Measurements from ENCODE around the gene PLCG2. TPM values are rescaled to one million over a fixed set of nuclear protein-coding genes. Genes with fewer than 3 reads are reported as not detected.

Gene PLCG2
- 14.2 TPM for total RNA-seq

- intact Hi-C loops (cut with DNase I) = no loop called here
- no peak for DNase-seq (ENCODE audit: extremely low spot score in 2 of 2)
- Histone ChIP-seq H3K36me3 (no peaks in the 10 kb centered on the region), H3K4me3 (peak within 1 kb of the TSS; percentile 58 to 74), H3K4me1 (peaks cover 16% of the 10 kb centered on the region), H3K27ac (peak within 1 kb of the TSS; percentile 47), H3K9me3 (no peaks in the 10 kb centered on the region), H3K27me3 (no peaks in the 10 kb centered on the region)
- TF ChIP-seq POLR2A (IDR thresholded peaks at IDR 0.05) = peak in 1 of 2 donors; percentile 41
- no peak for TF ChIP-seq POLR2AphosphoS5 (IDR thresholded peaks at IDR 0.05; ENCODE audit: insufficient read depth in 1 of 2, low read depth in 1 of 2)
Measured at GRCh38 chr16:81778861-81779535, at the start of gene PLCG2. TSS of gene PLCG2 (plus strand) at chr16:81779291. CDS start at chr16:81785990, 6,699 bp downstream.

- H3K9me3 ChIP-seq = no peaks in the 10 kb centered on the region
- peak overlapping the region; percentile 79 for H3K27ac ChIP-seq
- DNase-seq (ENCODE audit: extremely low spot score in 2 of 2) = peak in 1 of 2 donors; percentile 86
- TF ChIP-seq POLR2A (IDR thresholded peaks at IDR 0.05) (no peak), CTCF (IDR thresholded peaks at IDR 0.05) (no peak), POLR2AphosphoS5 (IDR thresholded peaks at IDR 0.05; ENCODE audit: insufficient read depth in 1 of 2, low read depth in 1 of 2) (no peak)
- no peak overlapping the region for H3K4me3 ChIP-seq
- H3K27me3 ChIP-seq = no peaks in the 10 kb centered on the region
- intact Hi-C loops (cut with DNase I) = loop anchor here (10.0 kb wide), 1 partner anchor 105 kb away; no protein-coding TSS in a partner anchor
- no peaks in the 10 kb centered on the region for H3K36me3 ChIP-seq
- H3K4me1 ChIP-seq = peaks cover 15% of the 10 kb centered on the region
Measured at GRCh38 chr16:81729451-81729850, 49.6 kb upstream of the PLCG2 start.

GRCh38 chr16:81730090-81731051, 48.7 kb upstream of the PLCG2 start:
- intact Hi-C loops (cut with DNase I) = loop anchor here (10.0 kb wide), 1 partner anchor 366 kb away; no protein-coding TSS in a partner anchor

GRCh38 chr16:81731649-81732048, 47.4 kb upstream of the PLCG2 start:
- Histone ChIP-seq H3K27me3 (no peaks in the 10 kb centered on the region), H3K4me1 (peaks cover 15% of the 10 kb centered on the region), H3K36me3 (no peaks in the 10 kb centered on the region), H3K27ac (peak overlapping the region; percentile 20), H3K4me3 (no peak overlapping the region), H3K9me3 (no peaks in the 10 kb centered on the region)
- no peak for DNase-seq (ENCODE audit: extremely low spot score in 2 of 2)
- intact Hi-C loops (cut with DNase I) = loop anchor here (10.0 kb wide), 1 partner anchor 367 kb away; no protein-coding TSS in a partner anchor
- TF ChIP-seq POLR2AphosphoS5 (IDR thresholded peaks at IDR 0.05; ENCODE audit: insufficient read depth in 1 of 2, low read depth in 1 of 2) (no peak), POLR2A (IDR thresholded peaks at IDR 0.05) (no peak), CTCF (IDR thresholded peaks at IDR 0.05) (no peak)

More at GRCh38 chr16:81730090-81731051, 48.7 kb upstream of the PLCG2 start:
- H3K36me3 ChIP-seq = no peaks in the 10 kb centered on the region
- peak overlapping the region; percentile 79 for H3K27ac ChIP-seq
- H3K4me3 ChIP-seq = peak overlapping the region; percentile 42 to 56
- peak in 1 of 2 donors; percentile 90 for DNase-seq (ENCODE audit: extremely low spot score in 2 of 2)
- peaks cover 15% of the 10 kb centered on the region for H3K4me1 ChIP-seq
- no peaks in the 10 kb centered on the region for H3K27me3 ChIP-seq
- no peaks in the 10 kb centered on the region for H3K9me3 ChIP-seq
- TF ChIP-seq POLR2A (IDR thresholded peaks at IDR 0.05) (no peak), POLR2AphosphoS5 (IDR thresholded peaks at IDR 0.05; ENCODE audit: insufficient read depth in 1 of 2, low read depth in 1 of 2) (peak; percentile 59 to 84), CTCF (IDR thresholded peaks at IDR 0.05) (peak in 2 of 3 experiments; percentile 41 to 53)

GRCh38 chr16:81732699-81733098, 46.4 kb upstream of the PLCG2 start:
- DNase-seq (ENCODE audit: extremely low spot score in 2 of 2) = peak in 1 of 2 donors; percentile 83
- Histone ChIP-seq H3K27me3 (no peaks in the 10 kb centered on the region), H3K4me3 (no peak overlapping the region), H3K36me3 (no peaks in the 10 kb centered on the region), H3K9me3 (no peaks in the 10 kb centered on the region), H3K4me1 (peaks cover 19% of the 10 kb centered on the region), H3K27ac (no peak overlapping the region)
- intact Hi-C loops (cut with DNase I) = loop anchor here (10.0 kb wide), 1 partner anchor 368 kb away; no protein-coding TSS in a partner anchor
- TF ChIP-seq POLR2AphosphoS5 (IDR thresholded peaks at IDR 0.05; ENCODE audit: insufficient read depth in 1 of 2, low read depth in 1 of 2) = no peak
- TF ChIP-seq CTCF (IDR thresholded peaks at IDR 0.05) = no peak
- TF ChIP-seq POLR2A (IDR thresholded peaks at IDR 0.05) = no peak
